Measurements from ENCODE around the gene XIAP.

DNA sequence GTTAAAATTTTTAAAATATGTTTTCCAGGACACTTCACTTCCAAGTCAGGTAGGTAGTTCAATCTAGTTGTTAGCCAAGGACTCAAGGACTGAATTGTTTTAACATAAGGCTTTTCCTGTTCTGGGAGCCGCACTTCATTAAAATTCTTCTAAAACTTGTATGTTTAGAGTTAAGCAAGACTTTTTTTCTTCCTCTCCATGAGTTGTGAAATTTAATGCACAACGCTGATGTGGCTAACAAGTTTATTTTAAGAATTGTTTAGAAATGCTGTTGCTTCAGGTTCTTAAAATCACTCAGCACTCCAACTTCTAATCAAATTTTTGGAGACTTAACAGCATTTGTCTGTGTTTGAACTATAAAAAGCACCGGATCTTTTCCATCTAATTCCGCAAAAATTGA is 49.7 kb downstream of the XIAP start:
- no peak for TF ChIP-seq EZH2phosphoT487 (conservative IDR thresholded peaks at IDR 0.05; ENCODE audit: low read length)
- TF ChIP-seq, protein P1, sequence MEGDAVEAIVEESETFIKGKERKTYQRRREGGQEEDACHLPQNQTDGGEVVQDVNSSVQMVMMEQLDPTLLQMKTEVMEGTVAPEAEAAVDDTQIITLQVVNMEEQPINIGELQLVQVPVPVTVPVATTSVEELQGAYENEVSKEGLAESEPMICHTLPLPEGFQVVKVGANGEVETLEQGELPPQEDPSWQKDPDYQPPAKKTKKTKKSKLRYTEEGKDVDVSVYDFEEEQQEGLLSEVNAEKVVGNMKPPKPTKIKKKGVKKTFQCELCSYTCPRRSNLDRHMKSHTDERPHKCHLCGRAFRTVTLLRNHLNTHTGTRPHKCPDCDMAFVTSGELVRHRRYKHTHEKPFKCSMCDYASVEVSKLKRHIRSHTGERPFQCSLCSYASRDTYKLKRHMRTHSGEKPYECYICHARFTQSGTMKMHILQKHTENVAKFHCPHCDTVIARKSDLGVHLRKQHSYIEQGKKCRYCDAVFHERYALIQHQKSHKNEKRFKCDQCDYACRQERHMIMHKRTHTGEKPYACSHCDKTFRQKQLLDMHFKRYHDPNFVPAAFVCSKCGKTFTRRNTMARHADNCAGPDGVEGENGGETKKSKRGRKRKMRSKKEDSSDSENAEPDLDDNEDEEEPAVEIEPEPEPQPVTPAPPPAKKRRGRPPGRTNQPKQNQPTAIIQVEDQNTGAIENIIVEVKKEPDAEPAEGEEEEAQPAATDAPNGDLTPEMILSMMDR (IDR thresholded peaks at IDR 0.05; ENCODE audit: insufficient read depth, low read length, poor library complexity, severe bottlenecking) = no peak

All from SU-DHL-6 (cell line).